GM23338 (cell line): ENCODE data around the gene CLCN6. TPM values are rescaled to one million over a fixed set of nuclear protein-coding genes. Genes with fewer than 3 reads are reported as not detected.

ENCODE experiments used
- ATAC-seq: fragments of 200-7000 bp; cut with Tn5 transposase; 3 replicates; pipeline ENCODE4 v1.9.1; 2020
- DNase-seq: peaks from one replicate; pipeline ENCODE4 v3.0.0-alpha.2; 2015; ENCODE audit warnings: low spot score
- H2AFZ ChIP-seq: fragments of 200-600 bp; sonication (generic); 2 replicates; pipeline ENCODE4 v1.8.0; 2016; ENCODE audit warnings: antibody characterized with exemption, mild to moderate bottlenecking, moderate library complexity
- H3F3A ChIP-seq: fragments of 200-600 bp; sonication (generic); replicated peaks from 2 replicates; pipeline ENCODE4 v1.8.0; 2017; ENCODE audit warnings: antibody characterized with exemption, mixed run types, low read depth
- H3K27ac ChIP-seq: fragments of 200-600 bp; sonication (generic); 2 replicates; pipeline ENCODE4 v1.6.1; 2016; ENCODE audit warnings: low read depth
- H3K27me3 ChIP-seq: fragments of 200-600 bp; sonication (generic); 2 replicates; pipeline ENCODE4 v1.8.0; 2016; ENCODE audit warnings: mild to moderate bottlenecking, mixed run types, moderate library complexity; ENCODE audit not compliant: insufficient read depth
- H3K36me3 ChIP-seq: fragments of 200-600 bp; sonication (generic); 2 replicates; pipeline ENCODE4 v1.8.0; 2016; ENCODE audit warnings: mild to moderate bottlenecking; ENCODE audit not compliant: insufficient read depth
- H3K4me1 ChIP-seq: fragments of 200-600 bp; sonication (generic); 2 replicates; pipeline ENCODE4 v1.8.0; 2016; ENCODE audit warnings: mild to moderate bottlenecking, moderate library complexity; ENCODE audit not compliant: insufficient read depth
- H3K4me2 ChIP-seq: fragments of 200-600 bp; sonication (generic); 2 replicates; pipeline ENCODE4 v1.7.1; 2017; ENCODE audit warnings: mixed run types
- H3K4me3 ChIP-seq: fragments of 200-600 bp; sonication (generic); 2 replicates; pipeline ENCODE4 v1.6.1; 2016; ENCODE audit warnings: mixed run types
- H3K79me2 ChIP-seq: fragments of 200-600 bp; sonication (generic); replicated peaks from 2 replicates; pipeline ENCODE4 v1.8.0; 2017; ENCODE audit warnings: mild to moderate bottlenecking; ENCODE audit not compliant: insufficient read depth
- H3K9me2 ChIP-seq: fragments of 200-600 bp; sonication (generic); 2 replicates; pipeline ENCODE4 v1.8.0; 2017; ENCODE audit not compliant: insufficient read depth
- H4K20me1 ChIP-seq: fragments of 200-600 bp; sonication (generic); replicated peaks from 2 replicates; pipeline ENCODE4 v1.8.0; 2017; ENCODE audit warnings: mild to moderate bottlenecking; ENCODE audit not compliant: insufficient read depth
- H3K27ac Mint-ChIP-seq: 2 replicates; pipeline ENCODE4 v1.8.0; 2020; ENCODE audit warnings: inconsistent platforms, mild to moderate bottlenecking, moderate library complexity, mixed read lengths
- H3K27me3 Mint-ChIP-seq: 3 replicates; pipeline ENCODE4 v1.8.0; 2022; ENCODE audit warnings: low read depth, mild to moderate bottlenecking, moderate library complexity, mixed read lengths, inconsistent platforms; ENCODE audit not compliant: insufficient read depth, poor library complexity
- H3K36me3 Mint-ChIP-seq: 3 replicates; pipeline ENCODE4 v1.8.0; 2021; ENCODE audit warnings: low read depth, mild to moderate bottlenecking, inconsistent platforms, moderate library complexity, mixed read lengths
- H3K4me1 Mint-ChIP-seq: 3 replicates; pipeline ENCODE4 v1.8.0; 2020; ENCODE audit warnings: mild to moderate bottlenecking, inconsistent platforms, mixed read lengths
- H3K4me3 Mint-ChIP-seq: 3 replicates; pipeline ENCODE4 v1.8.0; 2021; ENCODE audit warnings: moderate library complexity, mild to moderate bottlenecking, inconsistent platforms, mixed read lengths
- H3K9me3 Mint-ChIP-seq: 3 replicates; pipeline ENCODE4 v1.8.0; 2020; ENCODE audit warnings: moderate library complexity, mild to moderate bottlenecking, inconsistent platforms, mixed read lengths
- CREB1 ChIP-seq: fragments of 250-450 bp; sonication (Bioruptor Pico); IDR thresholded peaks from 2 replicates; pipeline ENCODE4 v1.5.0; 2020; ENCODE audit warnings: low read depth, mild to moderate bottlenecking, moderate library complexity
- ETS1 ChIP-seq: IDR thresholded peaks from 2 replicates; pipeline ENCODE4 v1.6.1; 2016; ENCODE audit warnings: antibody characterized with exemption
- EZH2 ChIP-seq: fragments of 200-600 bp; sonication (generic); IDR thresholded peaks from one replicate; pipeline ENCODE4 v1.8.0; 2017; ENCODE audit warnings: antibody characterized with exemption, mild to moderate bottlenecking, low read depth; ENCODE audit not compliant: unreplicated experiment
- EZH2phosphoT487 ChIP-seq: fragments of 200-600 bp; sonication (generic); IDR thresholded peaks from one replicate; pipeline ENCODE4 v1.8.1; 2018; ENCODE audit warnings: antibody characterized with exemption; ENCODE audit not compliant: unreplicated experiment
- JUNB ChIP-seq: IDR thresholded peaks from one replicate; pipeline ENCODE4 v1.6.1; 2016; ENCODE audit warnings: antibody characterized with exemption; ENCODE audit not compliant: unreplicated experiment
- POLR2AphosphoS5 ChIP-seq: IDR thresholded peaks from 2 replicates; pipeline ENCODE4 v1.6.1; 2016; ENCODE audit warnings: antibody characterized with exemption, low read depth
- REST ChIP-seq: IDR thresholded peaks from one replicate; pipeline ENCODE4 v1.6.1; 2018; ENCODE audit warnings: antibody characterized with exemption; ENCODE audit not compliant: unreplicated experiment
- STAT1 ChIP-seq: IDR thresholded peaks from one replicate; pipeline ENCODE4 v1.6.1; 2016; ENCODE audit warnings: antibody characterized with exemption; ENCODE audit not compliant: unreplicated experiment
- ZNF114 ChIP-seq: fragments of 250-450 bp; sonication (Bioruptor Pico); IDR thresholded peaks from 2 replicates; pipeline ENCODE4 v1.5.0; 2020; ENCODE audit warnings: mild to moderate bottlenecking, moderate library complexity
- ZNF331 ChIP-seq: fragments of 250-450 bp; sonication (Bioruptor Pico); IDR thresholded peaks from 2 replicates; pipeline ENCODE4 v1.5.0; 2020; ENCODE audit warnings: low read depth, mild to moderate bottlenecking, moderate library complexity
- ZNF462 ChIP-seq: fragments of 250-450 bp; sonication (Bioruptor Pico); IDR thresholded peaks from 2 replicates; pipeline ENCODE4 v1.5.0; 2020; ENCODE audit warnings: mild to moderate bottlenecking, moderate library complexity
- polyA plus RNA-seq: library from polyadenylated mRNA; unstranded; fragments of >200 nt; fragmentation: Nextera tagmentation; extraction: Ambion mirVana; gene quantifications from 2 replicates; pipeline ENCODE4 v1.2.1, GENCODE V29; 2016
- total RNA-seq: library from RNA; depleted of rRNA; stranded (reverse); fragments of >200 nt; shearing (Covaris generic); gene quantifications from 2 replicates; pipeline ENCODE4 v1.2.3, GENCODE V29; 2014

CLCN6 gene
- total and polyA plus RNA-seq, 2 experiments from 2014 or later, result 16.0 to 22.6 TPM

GRCh38 chr1:11845641-11846335 is 39.8 kb downstream of the CLCN6 start (continued):
- TF ChIP-seq ZNF462, result no peak
- TF ChIP-seq EZH2phosphoT487, result no peak
- no peak for TF ChIP-seq EZH2
- TF ChIP-seq ETS1, result no peak

GRCh38 chr1:11847667-11848372 is 41.8 kb downstream of the CLCN6 start, which contains the start of gene NPPA:
Gene NPPA (minus strand): TSS chr1:11847783. CDS start chr1:11847684, 99 bp downstream.
- Mint-ChIP-seq H3K27me3 (peaks cover 6% of the 10 kb centered on the region), H3K4me1 (no peaks in the 10 kb centered on the region), H3K27ac (no peak within 1 kb of the TSS), H3K9me3 (no peaks in the 10 kb centered on the region), H3K4me3 (no peak within 1 kb of the TSS), H3K36me3 (peaks cover 19% of the 10 kb centered on the region)
- Histone ChIP-seq H3K4me2 (no peak within 1 kb of the TSS), H3K79me2 (no peaks in the 10 kb centered on the region), H3K9me2 (no peaks in the 10 kb centered on the region), H4K20me1 (peaks cover 5% of the 10 kb centered on the region; the same call in 1 of the 2 replicates), H2AFZ (no peak within 1 kb of the TSS), H3K4me1 (no peaks in the 10 kb centered on the region), H3K36me3 (peaks cover 14% of the 10 kb centered on the region; the same call in 1 of the 2 replicates), H3K27me3 (no peaks in the 10 kb centered on the region), H3F3A (no peaks in the 10 kb centered on the region; the same call in 1 of the 2 replicates), H3K4me3 (no peak within 1 kb of the TSS), H3K27ac (no peak within 1 kb of the TSS)
- ATAC-seq (no peak), DNase-seq (no peak)
- TF ChIP-seq JUNB, result no peak
- TF ChIP-seq ZNF331 (CRISPR knock-in tag), result no peak
- no peak for TF ChIP-seq CREB1 (CRISPR knock-in tag)
- no peak for TF ChIP-seq REST
- no peak for TF ChIP-seq ZNF114
- no peak for TF ChIP-seq POLR2AphosphoS5
- TF ChIP-seq ETS1, result no peak
- TF ChIP-seq STAT1, result no peak
